ENCODE data around the gene MICAL3. TPM values are rescaled to one million over a fixed set of nuclear protein-coding genes. Genes with fewer than 3 reads are reported as not detected.

Gene MICAL3
- total RNA-seq, 4 donors from 2014 or later: 23.9 to 49.2 (median 34.5) TPM

DNA sequence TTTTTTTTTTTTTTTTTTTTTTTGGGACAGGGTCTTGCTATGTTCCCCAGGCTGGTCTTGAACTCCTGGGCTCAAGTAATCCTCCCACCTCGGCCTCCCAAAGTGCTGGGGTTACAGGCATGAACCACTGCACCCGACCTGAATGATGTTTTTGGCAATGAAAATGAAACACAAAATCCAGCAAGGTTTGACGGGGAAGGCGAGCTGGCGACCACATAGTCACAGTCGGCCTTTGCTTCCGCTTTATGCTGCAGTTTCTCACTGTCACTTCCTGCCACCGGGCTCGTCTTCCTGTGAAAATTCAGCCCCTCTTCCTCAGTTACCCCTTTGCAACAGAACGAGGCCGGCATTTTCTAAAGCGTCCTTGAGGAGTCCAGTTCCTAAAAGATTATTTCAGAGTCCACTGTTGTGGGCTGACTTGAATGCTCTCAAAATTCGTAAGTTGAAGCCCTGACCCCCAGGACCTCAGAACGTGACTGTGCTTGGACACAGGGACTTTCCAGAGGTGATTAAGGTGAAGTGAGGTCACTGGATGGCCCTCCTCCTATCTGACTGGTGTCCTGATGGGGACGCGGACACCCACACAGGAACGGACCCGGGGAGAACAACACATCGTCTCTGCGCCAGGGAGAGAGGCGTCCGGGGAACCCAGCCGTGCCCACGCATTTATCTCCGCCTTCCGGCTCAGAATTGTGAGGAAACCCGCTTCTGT lies 247.2 kb downstream of the MICAL3 start:
- no peak for ATAC-seq (ENCODE audit: low FRiP score)
- DNase-seq (ENCODE audit: low spot score): no peak
- no peak for TF ChIP-seq CTCF (IDR thresholded peaks at IDR 0.05)

DNA sequence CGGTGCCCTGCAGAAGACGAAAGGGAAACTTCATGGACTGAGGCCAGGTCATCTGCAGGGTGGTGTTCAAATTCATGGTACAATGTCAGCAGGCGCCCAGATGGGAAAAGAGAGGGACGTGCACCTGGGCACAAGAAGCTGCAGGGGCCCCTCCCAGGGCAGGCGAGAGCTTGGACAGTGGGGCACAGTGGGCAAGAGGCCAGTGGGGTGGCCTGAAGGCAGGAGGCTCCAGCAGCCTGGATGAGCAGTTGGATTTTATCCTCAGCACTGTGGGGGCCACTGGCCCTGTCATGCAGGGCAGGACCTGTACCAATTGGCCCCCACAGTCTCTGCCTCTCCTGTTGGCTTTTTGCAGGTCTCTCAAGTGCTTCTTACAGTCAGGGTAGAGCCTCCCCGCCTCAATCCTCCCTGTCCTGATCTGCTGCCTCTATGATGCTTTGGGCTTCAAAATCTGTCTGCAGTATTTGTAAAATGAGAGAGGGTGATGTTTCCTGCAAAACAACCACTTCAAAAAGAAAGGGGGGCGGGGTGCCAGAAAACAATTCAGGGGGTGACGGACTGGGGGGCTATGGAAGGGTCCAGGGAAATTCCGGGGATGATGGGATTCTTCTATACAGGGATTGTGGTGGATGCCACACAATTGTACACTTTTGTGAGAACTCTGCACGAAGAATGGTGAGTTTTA lies 248.4 kb downstream of the MICAL3 start:
- ATAC-seq (ENCODE audit: low FRiP score) (no peak), DNase-seq (ENCODE audit: low spot score) (no peak)
- TF ChIP-seq CTCF (IDR thresholded peaks at IDR 0.05): no peak

GRCh38 chr22:17774926-17775685 lies 249.3 kb downstream of the MICAL3 start:
- DNase-seq (ENCODE audit: low spot score) (no peak), ATAC-seq (ENCODE audit: low FRiP score) (no peak)
- TF ChIP-seq CTCF (IDR thresholded peaks at IDR 0.05): no peak

DNA sequence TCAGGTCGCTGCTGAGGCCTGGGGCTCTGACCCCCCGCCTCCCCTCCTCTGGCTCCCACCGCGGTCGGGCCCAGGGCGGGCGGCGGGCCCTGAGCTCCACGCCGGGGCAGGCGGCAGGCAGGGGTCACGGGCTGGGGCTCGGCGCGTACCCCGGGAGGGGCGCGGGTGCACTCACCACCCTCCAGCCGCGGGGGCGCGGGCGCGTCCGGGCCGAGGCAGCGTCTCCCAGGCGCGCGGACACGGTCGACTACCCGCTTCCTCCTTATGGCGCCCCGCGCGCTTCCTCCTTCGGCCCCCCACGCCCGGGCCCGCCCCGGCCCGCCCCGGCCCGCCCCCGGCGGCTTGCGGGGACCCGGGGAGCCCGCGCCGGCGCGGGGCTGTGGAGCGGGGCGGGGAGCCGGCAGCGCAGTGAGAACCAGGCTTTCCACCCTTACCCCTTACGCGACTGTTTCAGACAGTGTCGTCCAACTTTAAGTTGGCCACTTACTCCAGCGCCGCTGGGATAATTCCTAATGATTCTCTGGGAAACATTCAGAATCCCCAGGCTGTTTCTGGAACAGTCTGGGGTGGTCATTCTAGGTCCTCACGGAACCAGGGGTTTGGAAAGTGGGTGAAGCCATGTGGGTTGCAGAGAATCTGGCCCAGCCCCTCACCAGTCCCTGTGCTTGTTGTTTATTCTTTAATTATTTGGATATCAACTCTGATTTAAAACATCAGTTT lies 250.0 kb downstream of the MICAL3 start, which contains the start of gene BID:
Gene BID (minus strand): TSS at position 264 of the 720 bp plus-strand sequence. CDS start 24,353 bp downstream, outside the sequence.
- TF ChIP-seq CTCF (IDR thresholded peaks at IDR 0.05): no peak
- DNase-seq (ENCODE audit: low spot score) (no peak), ATAC-seq (ENCODE audit: low FRiP score) (peak; percentile 63)

DNA sequence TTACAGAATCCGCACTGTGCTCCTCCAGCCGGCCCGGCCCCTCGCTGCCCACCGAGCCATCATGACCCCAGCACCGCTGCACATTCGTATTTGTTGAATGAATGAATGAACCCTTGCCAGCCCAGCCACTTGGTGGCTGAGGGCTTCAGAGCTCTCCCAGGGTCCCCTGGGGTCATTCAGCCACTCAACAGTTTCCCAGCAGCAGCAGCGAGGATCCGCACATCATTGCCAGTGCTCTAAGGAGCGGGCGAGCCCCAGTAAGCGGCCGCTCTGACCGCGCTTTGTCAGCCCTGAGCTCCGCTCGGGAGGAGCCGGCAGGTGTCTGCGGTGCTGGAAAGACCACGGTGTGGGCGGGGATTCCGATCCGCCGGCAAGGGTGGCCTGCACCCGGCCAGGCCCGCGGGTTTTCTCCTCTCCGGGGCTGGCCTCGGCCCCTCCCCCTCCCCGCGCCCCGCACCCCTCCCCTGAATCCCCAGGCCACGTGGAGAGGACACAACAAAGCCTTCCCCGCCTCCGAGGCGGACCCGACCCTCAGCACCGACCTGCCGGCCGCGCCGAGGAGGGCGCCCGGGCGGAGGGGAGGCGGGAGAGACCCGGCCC lies 250.7 kb downstream of the MICAL3 start:
- no peak for TF ChIP-seq CTCF (IDR thresholded peaks at IDR 0.05)
- no peak for DNase-seq (ENCODE audit: low spot score)
- peak; percentile 60 for ATAC-seq (ENCODE audit: low FRiP score)

- no peak for ATAC-seq (ENCODE audit: low FRiP score)
Observed at GRCh38 chr22:17772958-17773605, 251.3 kb downstream of the MICAL3 start.

More at GRCh38 chr22:17772958-17773605, 251.3 kb downstream of the MICAL3 start:
- no peak for DNase-seq (ENCODE audit: low spot score)
- TF ChIP-seq CTCF (IDR thresholded peaks at IDR 0.05): no peak
